Skeletal muscle satellite cell (primary cell): ENCODE data around the gene SMC6.

ENCODE experiments used
- H3K27me3 ChIP-seq: 2 replicates; pipeline ENCODE4 v1.7.0; 2013; ENCODE audit warnings: low read length; ENCODE audit not compliant: control insufficient read depth, insufficient read depth
- H3K36me3 ChIP-seq: 2 replicates; pipeline ENCODE4 v1.7.0; 2013; ENCODE audit warnings: mild to moderate bottlenecking, control low read depth, low read length; ENCODE audit not compliant: insufficient read depth
- H3K4me1 ChIP-seq: 2 replicates; pipeline ENCODE4 v1.7.0; 2013; ENCODE audit warnings: low read length; ENCODE audit not compliant: control insufficient read depth, insufficient read depth
- H3K4me2 ChIP-seq: 2 replicates; pipeline ENCODE4 v1.7.0; 2013; ENCODE audit warnings: mild to moderate bottlenecking, low read length
- H3K4me3 ChIP-seq: 2 replicates; pipeline ENCODE4 v1.7.0; 2013; ENCODE audit warnings: low read length
- H3K9ac ChIP-seq: 2 replicates; pipeline ENCODE4 v1.7.0; 2013; ENCODE audit warnings: mild to moderate bottlenecking, low read depth, low read length, moderate library complexity
- H3K9me3 ChIP-seq: replicated peaks from 2 replicates; pipeline ENCODE4 v1.7.0; 2013; ENCODE audit warnings: mild to moderate bottlenecking, control low read depth, low read length

Gene SMC6

GRCh38 chr2:17736989-17737388, 16.6 kb downstream of the SMC6 start:
- Histone ChIP-seq H3K4me2 (no peak overlapping the region), H3K9ac (peak overlapping the region; percentile 9), H3K4me3 (no peak overlapping the region), H3K27me3 (no peaks in the 10 kb centered on the region), H3K4me1 (peaks cover 11% of the 10 kb centered on the region), H3K36me3 (peaks cover 44% of the 10 kb centered on the region), H3K9me3 (no peaks in the 10 kb centered on the region)

- Histone ChIP-seq H3K4me2 (no peak overlapping the region), H3K9me3 (no peaks in the 10 kb centered on the region), H3K9ac (no peak overlapping the region), H3K4me3 (no peak overlapping the region), H3K27me3 (no peaks in the 10 kb centered on the region), H3K36me3 (peaks cover 53% of the 10 kb centered on the region), H3K4me1 (peaks cover 11% of the 10 kb centered on the region)
Measured at GRCh38 chr2:17735864-17736263, 17.7 kb downstream of the SMC6 start.

- H3K4me2 ChIP-seq = no peak overlapping the region
- peaks cover 47% of the 10 kb centered on the region for H3K36me3 ChIP-seq
- H3K27me3 ChIP-seq = no peaks in the 10 kb centered on the region
- no peak overlapping the region for H3K4me3 ChIP-seq
- no peak overlapping the region for H3K9ac ChIP-seq
- peaks cover 11% of the 10 kb centered on the region for H3K4me1 ChIP-seq
- no peaks in the 10 kb centered on the region for H3K9me3 ChIP-seq
Measured at GRCh38 chr2:17733599-17733998, 20.0 kb downstream of the SMC6 start.

- H3K4me2 ChIP-seq = no peak overlapping the region
- H3K27me3 ChIP-seq = no peaks in the 10 kb centered on the region
- H3K4me3 ChIP-seq = no peak overlapping the region
- no peak overlapping the region for H3K9ac ChIP-seq
- no peaks in the 10 kb centered on the region for H3K9me3 ChIP-seq
- H3K4me1 ChIP-seq = no peaks in the 10 kb centered on the region
- peaks cover 32% of the 10 kb centered on the region for H3K36me3 ChIP-seq
Measured at GRCh38 chr2:17729880-17730279, 23.7 kb downstream of the SMC6 start.

GRCh38 chr2:17728210-17728609, 25.4 kb downstream of the SMC6 start:
- peaks cover 32% of the 10 kb centered on the region for H3K36me3 ChIP-seq
- no peaks in the 10 kb centered on the region for H3K4me1 ChIP-seq
- H3K27me3 ChIP-seq = no peaks in the 10 kb centered on the region
- H3K4me3 ChIP-seq = no peak overlapping the region
- H3K9me3 ChIP-seq = no peaks in the 10 kb centered on the region
- H3K4me2 ChIP-seq = no peak overlapping the region
- H3K9ac ChIP-seq = no peak overlapping the region

GRCh38 chr2:17719562-17720371, 33.8 kb downstream of the SMC6 start:
- H3K4me2 ChIP-seq = no peak overlapping the region
- no peak overlapping the region for H3K4me3 ChIP-seq
- no peaks in the 10 kb centered on the region for H3K4me1 ChIP-seq
- peaks cover 57% of the 10 kb centered on the region for H3K36me3 ChIP-seq
- no peaks in the 10 kb centered on the region for H3K9me3 ChIP-seq
- no peaks in the 10 kb centered on the region for H3K27me3 ChIP-seq
- no peak overlapping the region for H3K9ac ChIP-seq

- Histone ChIP-seq H3K4me3 (no peak overlapping the region), H3K4me2 (no peak overlapping the region), H3K27me3 (no peaks in the 10 kb centered on the region), H3K9ac (no peak overlapping the region), H3K9me3 (no peaks in the 10 kb centered on the region), H3K4me1 (no peaks in the 10 kb centered on the region), H3K36me3 (peaks cover 56% of the 10 kb centered on the region)
Measured at GRCh38 chr2:17718689-17719088, 34.9 kb downstream of the SMC6 start.

GRCh38 chr2:17717666-17718065, 35.9 kb downstream of the SMC6 start:
- Histone ChIP-seq H3K9me3 (no peaks in the 10 kb centered on the region), H3K9ac (no peak overlapping the region), H3K36me3 (peaks cover 62% of the 10 kb centered on the region), H3K4me1 (no peaks in the 10 kb centered on the region), H3K4me2 (no peak overlapping the region), H3K27me3 (no peaks in the 10 kb centered on the region), H3K4me3 (no peak overlapping the region)

- Histone ChIP-seq H3K36me3 (peaks cover 59% of the 10 kb centered on the region), H3K27me3 (no peaks in the 10 kb centered on the region), H3K4me2 (no peak overlapping the region), H3K4me3 (no peak overlapping the region), H3K9me3 (no peaks in the 10 kb centered on the region), H3K9ac (no peak overlapping the region), H3K4me1 (no peaks in the 10 kb centered on the region)
Measured at GRCh38 chr2:17713291-17713690, 40.3 kb downstream of the SMC6 start.

- Histone ChIP-seq H3K4me2 (no peak overlapping the region), H3K4me3 (no peak overlapping the region), H3K4me1 (no peaks in the 10 kb centered on the region), H3K9ac (no peak overlapping the region), H3K9me3 (no peaks in the 10 kb centered on the region), H3K36me3 (peaks cover 54% of the 10 kb centered on the region), H3K27me3 (no peaks in the 10 kb centered on the region)
Measured at GRCh38 chr2:17710547-17711248, 42.9 kb downstream of the SMC6 start.

- Histone ChIP-seq H3K4me1 (no peaks in the 10 kb centered on the region), H3K4me2 (no peak overlapping the region), H3K9ac (no peak overlapping the region), H3K27me3 (no peaks in the 10 kb centered on the region), H3K9me3 (no peaks in the 10 kb centered on the region), H3K36me3 (peaks cover 53% of the 10 kb centered on the region), H3K4me3 (no peak overlapping the region)
Measured at GRCh38 chr2:17709897-17710296, 43.7 kb downstream of the SMC6 start.

GRCh38 chr2:17708501-17708900, 45.1 kb downstream of the SMC6 start:
- no peaks in the 10 kb centered on the region for H3K27me3 ChIP-seq
- no peak overlapping the region for H3K4me2 ChIP-seq
- H3K9me3 ChIP-seq = no peaks in the 10 kb centered on the region
- H3K4me3 ChIP-seq = no peak overlapping the region
- peaks cover 50% of the 10 kb centered on the region for H3K36me3 ChIP-seq
- no peak overlapping the region for H3K9ac ChIP-seq
- no peaks in the 10 kb centered on the region for H3K4me1 ChIP-seq
